ENCODE data around the gene DHX8. TPM values are rescaled to one million over a fixed set of nuclear protein-coding genes. Genes with fewer than 3 reads are reported as not detected.
"Not testable (repeated sequence)": the region's sequence is repeated elsewhere in the genome, so short reads cannot be mapped to it uniquely, and the experiment has no call there.

Gene DHX8
- total RNA-seq, 5 donors from 2014 or later (not counting 1 experiment from before 2014, with no cell fraction given) = 68.9 to 103 (median 76.1) TPM

DNA sequence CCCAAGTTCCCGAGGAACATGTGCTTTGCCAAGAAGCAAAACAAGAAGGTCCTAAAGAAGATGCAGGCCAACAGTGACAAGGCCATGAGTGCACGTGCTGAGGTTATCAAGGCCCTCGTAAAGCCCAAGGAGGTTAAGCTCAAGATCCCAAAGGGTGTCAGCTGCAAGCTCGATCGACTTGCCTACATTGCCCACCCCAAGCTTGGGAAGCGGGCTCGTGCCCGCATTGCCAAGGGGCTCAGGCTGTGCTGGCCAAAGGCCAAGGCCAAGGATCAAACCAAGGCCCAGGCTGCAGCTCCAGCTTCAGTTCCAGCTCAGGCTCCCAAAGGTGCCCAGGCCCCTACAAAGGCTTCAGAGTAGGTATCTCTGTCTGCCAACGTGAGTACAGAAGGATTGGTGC lies 7.5 kb upstream of the DHX8 start:
- ATAC-seq (replicated peaks in 1 of 4); H3K27me3 ChIP-seq (replicated peaks in 1 of 2; ENCODE audit: control insufficient read depth in 2 of 2, extremely low read depth in 1 of 2, insufficient read depth in 2 of 2, low read length in 1 of 2); DNase-seq; H3K9me3 Mint-ChIP-seq; H3K36me3 Mint-ChIP-seq; H3K4me3 Mint-ChIP-seq; H3K9me3 ChIP-seq; POLR2A ChIA-PET; H3K4me3 ChIP-seq (ENCODE audit: control insufficient read depth in 1 of 2, extremely low read depth in 1 of 2, low read length in 1 of 2); H3K27ac ChIP-seq (ENCODE audit: low read length); H3K27ac Mint-ChIP-seq; H3K4me1 Mint-ChIP-seq; H3K36me3 ChIP-seq (ENCODE audit: control insufficient read depth in 2 of 2, extremely low read depth in 1 of 2, insufficient read depth in 1 of 2, low read length in 1 of 2); CTCF ChIA-PET; H3K4me1 ChIP-seq (ENCODE audit: control insufficient read depth in 1 of 2, extremely low read depth in 1 of 2, insufficient read depth in 2 of 2, low read length in 2 of 2); H3K27me3 Mint-ChIP-seq: not testable (repeated sequence)
- WGBS (ENCODE audit: insufficient coverage) = 84% methylated on average over 8 of the region's 9 CpGs

DNA sequence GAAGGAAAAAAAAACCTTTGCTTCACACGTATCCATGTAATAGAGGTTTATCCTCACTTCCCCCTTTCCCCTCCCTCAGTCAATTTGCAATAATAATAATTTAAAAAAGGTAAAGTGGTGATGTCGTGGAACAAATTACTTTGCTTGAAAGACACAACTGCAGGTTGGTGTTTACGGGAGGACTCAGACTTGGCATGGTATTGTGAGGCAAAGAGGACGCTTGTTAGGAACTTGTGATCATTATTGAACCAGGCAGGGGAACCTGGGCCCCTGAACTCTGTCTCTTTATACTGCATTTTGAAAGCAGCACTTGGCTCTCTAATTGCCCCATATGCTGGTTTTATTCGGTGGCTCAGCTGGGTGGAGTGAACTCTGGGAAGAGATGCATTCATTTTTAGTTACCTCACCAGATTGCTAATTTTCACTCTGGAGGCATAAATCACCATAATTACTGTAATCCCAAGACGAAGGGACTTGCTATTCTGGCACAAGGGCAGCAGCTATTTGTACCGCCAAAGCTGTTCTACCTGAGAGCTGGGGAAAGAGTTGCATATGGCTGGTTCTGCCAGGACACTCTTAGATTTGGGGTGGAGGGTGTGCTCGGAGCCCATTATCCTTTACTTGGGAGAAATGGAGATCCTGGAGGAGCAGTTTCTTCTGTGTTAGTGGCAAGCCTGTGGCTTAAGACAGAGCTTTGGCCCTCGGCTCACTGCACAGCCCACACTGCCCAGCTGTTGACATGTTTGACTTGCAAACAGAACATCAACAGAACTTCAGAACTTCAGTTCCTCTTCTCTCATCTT lies 5.7 kb upstream of the DHX8 start:
- Mint-ChIP-seq H3K9me3 (no peaks in the 10 kb centered on the region), H3K4me1 (no peaks in the 10 kb centered on the region), H3K36me3 (no peaks in the 10 kb centered on the region), H3K27ac (no peak overlapping the region), H3K27me3 (peaks cover 0 to 8% of the 10 kb centered on the region in 2 donors), H3K4me3 (no peak overlapping the region)
- ChIA-PET POLR2A (no interaction called here), CTCF (no interaction called here)
- DNase-seq (no peak), ATAC-seq (replicated peaks in 1 of 4) (no peak)
- no peak overlapping the region for H3K27ac ChIP-seq (ENCODE audit: low read length)
- H3K4me1 ChIP-seq (ENCODE audit: control insufficient read depth in 1 of 2, extremely low read depth in 1 of 2, insufficient read depth in 2 of 2, low read length in 2 of 2) = peaks cover 0 to 3% of the 10 kb centered on the region in 2 experiments
- no peak overlapping the region for H3K4me3 ChIP-seq (ENCODE audit: control insufficient read depth in 1 of 2, extremely low read depth in 1 of 2, low read length in 1 of 2)
- no peaks in the 10 kb centered on the region for H3K36me3 ChIP-seq (ENCODE audit: control insufficient read depth in 2 of 2, extremely low read depth in 1 of 2, insufficient read depth in 1 of 2, low read length in 1 of 2)
- H3K27me3 ChIP-seq (replicated peaks in 1 of 2; ENCODE audit: control insufficient read depth in 2 of 2, extremely low read depth in 1 of 2, insufficient read depth in 2 of 2, low read length in 1 of 2) = peaks cover 0 to 7% of the 10 kb centered on the region in 2 experiments
- no peaks in the 10 kb centered on the region for H3K9me3 ChIP-seq
- WGBS (ENCODE audit: insufficient coverage) = 59% methylated on average over 5 of the region's 9 CpGs

DNA sequence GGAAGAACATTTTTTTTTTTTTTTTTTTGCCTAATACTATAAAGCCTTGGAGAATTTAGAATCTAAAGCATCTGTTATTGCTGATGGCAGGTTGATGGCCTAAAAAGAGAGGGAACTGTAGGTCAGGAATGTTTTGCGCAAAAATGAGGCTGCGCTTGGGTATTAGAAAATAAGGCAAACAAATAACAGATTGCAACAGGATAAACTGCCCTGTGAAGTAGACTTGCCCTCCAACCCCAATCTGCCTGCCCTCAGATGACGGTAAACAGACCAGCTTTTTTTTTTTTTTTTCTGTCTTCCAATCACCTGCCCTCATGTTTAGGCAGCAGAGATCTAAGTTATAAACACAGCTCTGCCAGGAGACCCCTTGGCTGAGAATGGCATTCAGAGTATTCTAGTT lies 3.8 kb upstream of the DHX8 start:
- CTCF ChIA-PET = interaction anchor here in 1 of 2 donors (1.1 kb wide), 1 partner anchor 85 kb away, joined by 4 read pairs; no protein-coding TSS in a partner anchor

DNA sequence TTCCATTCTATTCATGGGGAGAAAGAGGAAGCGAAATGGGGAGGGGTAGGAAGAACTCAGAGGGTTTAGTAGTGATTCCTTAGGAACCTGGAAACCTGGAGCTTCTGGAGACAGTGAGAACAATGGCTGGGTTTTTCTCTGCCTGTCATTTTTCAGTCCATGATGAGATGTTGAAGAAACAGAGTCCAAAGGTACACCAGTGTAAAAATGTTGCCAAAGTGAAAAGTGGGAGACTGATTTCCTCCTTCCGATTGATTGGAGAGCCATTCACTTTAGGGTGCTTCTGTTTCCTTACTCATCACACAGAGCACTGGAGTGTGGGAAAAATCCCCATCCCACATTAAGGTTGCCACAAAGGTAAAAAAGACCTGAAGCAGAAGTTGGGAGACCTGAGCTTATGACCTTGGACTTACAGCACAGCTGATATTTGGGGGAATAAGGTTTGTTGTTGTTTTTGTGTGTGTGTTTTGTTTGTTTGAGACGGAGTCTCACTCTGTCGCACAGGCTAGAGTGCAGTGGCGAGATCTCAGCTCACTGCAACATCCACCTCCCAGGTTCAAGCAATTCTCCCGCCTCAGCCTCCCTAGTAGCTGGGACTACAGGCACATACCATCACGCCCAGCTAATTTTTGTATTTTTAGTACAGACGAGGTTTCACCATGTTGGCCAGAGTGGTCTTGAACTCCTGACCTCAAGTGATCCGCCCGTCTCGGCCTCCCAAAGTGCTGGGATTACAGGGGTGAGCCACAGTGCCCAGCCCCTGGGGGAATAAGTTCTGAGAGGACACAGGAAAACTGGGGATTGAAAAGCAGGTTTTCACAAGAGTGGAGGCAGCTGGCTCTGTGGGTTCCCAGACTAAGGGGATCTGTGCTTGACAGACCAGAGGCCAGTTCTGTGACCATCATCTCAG lies 1.4 kb upstream of the DHX8 start:
- H3K9me3 ChIP-seq = no peaks in the 10 kb centered on the region
- Mint-ChIP-seq H3K9me3 (no peaks in the 10 kb centered on the region), H3K4me3 (no peak overlapping the region), H3K27me3 (no peaks in the 10 kb centered on the region), H3K4me1 (peaks cover 25 to 37% (median 32%) of the 10 kb centered on the region in 3 donors), H3K27ac (peak overlapping the region in 1 of 2 donors; percentile 6), H3K36me3 (peaks cover 3% of the 10 kb centered on the region)
- H3K4me3 ChIP-seq (ENCODE audit: control insufficient read depth in 1 of 2, extremely low read depth in 1 of 2, low read length in 1 of 2) = no peak overlapping the region
- H3K4me1 ChIP-seq (ENCODE audit: control insufficient read depth in 1 of 2, extremely low read depth in 1 of 2, insufficient read depth in 2 of 2, low read length in 2 of 2) = peaks cover 15 to 22% of the 10 kb centered on the region in 2 experiments
- H3K27me3 ChIP-seq (replicated peaks in 1 of 2; ENCODE audit: control insufficient read depth in 2 of 2, extremely low read depth in 1 of 2, insufficient read depth in 2 of 2, low read length in 1 of 2) = peaks cover 0 to 3% of the 10 kb centered on the region in 2 experiments
- ChIA-PET CTCF (interaction anchor here (0.6 to 3.5 kb wide), 5 partner anchors 84 to 533 kb away, joined by 3 to 48 read pairs (median 4); partner anchors contain the start of gene ARL4D (in 1 of the 2)), POLR2A (interaction anchor here in 1 of 2 donors (2.5 kb wide), 1 partner anchor 122 kb away, joined by 34 read pairs; no protein-coding TSS in a partner anchor)
- DNase-seq = no peak
- 95% methylated on average over 9 of the region's 11 CpGs for WGBS (ENCODE audit: insufficient coverage)
- H3K27ac ChIP-seq (ENCODE audit: low read length) = no peak overlapping the region
- ATAC-seq (replicated peaks in 1 of 4) = no peak
- no peaks in the 10 kb centered on the region for H3K36me3 ChIP-seq (ENCODE audit: control insufficient read depth in 2 of 2, extremely low read depth in 1 of 2, insufficient read depth in 1 of 2, low read length in 1 of 2)

More for the DNA sequence above, 3.8 kb upstream of the DHX8 start:
- no peaks in the 10 kb centered on the region for H3K9me3 Mint-ChIP-seq
- WGBS (ENCODE audit: insufficient coverage) = 89% methylated on average over 2 of the region's 3 CpGs
- Histone ChIP-seq H3K36me3 (ENCODE audit: control insufficient read depth in 2 of 2, extremely low read depth in 1 of 2, insufficient read depth in 1 of 2, low read length in 1 of 2) (no peaks in the 10 kb centered on the region), H3K27ac (ENCODE audit: low read length) (no peak overlapping the region), H3K4me3 (ENCODE audit: control insufficient read depth in 1 of 2, extremely low read depth in 1 of 2, low read length in 1 of 2) (no peak overlapping the region), H3K4me1 (ENCODE audit: control insufficient read depth in 1 of 2, extremely low read depth in 1 of 2, insufficient read depth in 2 of 2, low read length in 2 of 2) (peaks cover 8 to 14% of the 10 kb centered on the region in 2 experiments), H3K9me3 (no peaks in the 10 kb centered on the region), H3K27me3 (replicated peaks in 1 of 2; ENCODE audit: control insufficient read depth in 2 of 2, extremely low read depth in 1 of 2, insufficient read depth in 2 of 2, low read length in 1 of 2) (peaks cover 0 to 3% of the 10 kb centered on the region in 2 experiments)
- H3K4me3 Mint-ChIP-seq = no peak overlapping the region
- peaks cover 3% of the 10 kb centered on the region for H3K36me3 Mint-ChIP-seq
- ATAC-seq (replicated peaks in 1 of 4) (no peak), DNase-seq (no peak)
- H3K27me3 Mint-ChIP-seq = no peaks in the 10 kb centered on the region
- POLR2A ChIA-PET = interaction anchor here (0.5 to 0.7 kb wide), 3 partner anchors 9 to 119 kb away, joined by 4 to 6 read pairs (median 6); no protein-coding TSS in a partner anchor
- H3K4me1 Mint-ChIP-seq = peaks cover 13 to 17% (median 14%) of the 10 kb centered on the region in 3 donors
- no peak overlapping the region for H3K27ac Mint-ChIP-seq

DNA sequence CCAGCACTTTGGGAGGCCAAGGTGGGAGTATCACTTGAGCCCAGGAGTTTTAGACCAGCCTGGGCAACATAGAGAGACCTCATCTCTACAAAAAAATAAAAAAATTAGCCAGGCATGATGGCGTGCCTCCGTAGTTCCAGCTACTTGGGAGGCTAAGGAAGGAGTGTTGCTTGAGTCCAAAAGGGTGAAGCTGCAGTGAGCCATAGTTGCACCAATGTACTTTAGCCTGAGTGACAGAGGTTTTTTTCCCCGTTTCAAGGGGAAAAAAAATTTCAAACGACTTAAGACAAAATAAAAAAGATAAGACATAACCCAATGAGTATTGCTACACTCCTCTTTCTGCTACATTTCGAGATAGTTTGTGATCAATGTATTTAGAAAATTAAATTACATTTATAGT lies 6.8 kb downstream of the DHX8 start:
- no peaks in the 10 kb centered on the region for H3K9me3 Mint-ChIP-seq
- H3K4me3 Mint-ChIP-seq = no peak overlapping the region
- Histone ChIP-seq H3K4me3 (ENCODE audit: control insufficient read depth in 1 of 2, extremely low read depth in 1 of 2, low read length in 1 of 2) (no peak overlapping the region), H3K36me3 (ENCODE audit: control insufficient read depth in 2 of 2, extremely low read depth in 1 of 2, insufficient read depth in 1 of 2, low read length in 1 of 2) (peaks cover 4 to 59% of the 10 kb centered on the region in 2 donors), H3K9me3 (no peaks in the 10 kb centered on the region), H3K27me3 (replicated peaks in 1 of 2; ENCODE audit: control insufficient read depth in 2 of 2, extremely low read depth in 1 of 2, insufficient read depth in 2 of 2, low read length in 1 of 2) (no peaks in the 10 kb centered on the region), H3K27ac (ENCODE audit: low read length) (no peak overlapping the region), H3K4me1 (ENCODE audit: control insufficient read depth in 1 of 2, extremely low read depth in 1 of 2, insufficient read depth in 2 of 2, low read length in 2 of 2) (peaks cover under 1 to 7% of the 10 kb centered on the region in 2 experiments)
- ChIA-PET CTCF (no interaction called here), POLR2A (no interaction called here)
- no peaks in the 10 kb centered on the region for H3K27me3 Mint-ChIP-seq
- H3K27ac Mint-ChIP-seq = no peak overlapping the region
- ATAC-seq (replicated peaks in 1 of 4) (no peak), DNase-seq (no peak)
- peaks cover 14 to 19% (median 19%) of the 10 kb centered on the region in 3 donors for H3K4me1 Mint-ChIP-seq
- peaks cover 48% of the 10 kb centered on the region for H3K36me3 Mint-ChIP-seq
- 100% methylated on average over 2 of the region's 5 CpGs for WGBS (ENCODE audit: insufficient coverage)

DNA sequence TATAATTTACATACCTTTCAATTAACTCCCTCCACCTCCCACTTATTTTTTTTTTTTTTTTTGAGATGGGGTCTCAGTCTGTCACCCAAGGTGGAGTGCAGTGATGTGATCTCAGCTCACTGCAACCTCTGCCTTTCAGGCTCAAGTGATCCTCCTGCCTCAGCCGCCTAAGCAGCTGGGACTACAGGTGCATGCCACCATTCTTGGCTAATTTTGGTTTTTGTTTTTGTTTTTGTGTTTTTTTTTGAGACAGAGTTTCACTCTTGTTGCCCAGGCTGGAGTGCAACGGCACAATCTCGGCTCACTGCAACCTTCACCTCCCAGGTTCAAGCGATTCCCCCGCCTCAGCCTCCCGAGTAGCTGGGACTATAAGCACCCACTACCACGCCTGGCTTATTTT lies 25.7 kb downstream of the DHX8 start:
- ATAC-seq (replicated peaks in 1 of 4); H3K4me1 ChIP-seq (ENCODE audit: control insufficient read depth in 1 of 2, extremely low read depth in 1 of 2, insufficient read depth in 2 of 2, low read length in 2 of 2); H3K4me3 ChIP-seq (ENCODE audit: control insufficient read depth in 1 of 2, extremely low read depth in 1 of 2, low read length in 1 of 2); DNase-seq; POLR2A ChIA-PET; H3K27ac Mint-ChIP-seq; H3K9me3 Mint-ChIP-seq; H3K4me1 Mint-ChIP-seq; H3K27me3 ChIP-seq (replicated peaks in 1 of 2; ENCODE audit: control insufficient read depth in 2 of 2, extremely low read depth in 1 of 2, insufficient read depth in 2 of 2, low read length in 1 of 2); H3K4me3 Mint-ChIP-seq; H3K9me3 ChIP-seq; H3K27ac ChIP-seq (ENCODE audit: low read length); H3K27me3 Mint-ChIP-seq: not testable (repeated sequence)
- WGBS (ENCODE audit: insufficient coverage) = no CpG with 5 or more reads among the region's 7 CpGs
- H3K36me3 Mint-ChIP-seq = peaks cover 50% of the 10 kb centered on the region
- H3K36me3 ChIP-seq (ENCODE audit: control insufficient read depth in 2 of 2, extremely low read depth in 1 of 2, insufficient read depth in 1 of 2, low read length in 1 of 2) = peaks cover 9 to 72% of the 10 kb centered on the region in 2 donors
- CTCF ChIA-PET = interaction anchor here in 1 of 2 donors (0.7 kb wide), 1 partner anchor 1560 kb away, joined by 3 read pairs; no protein-coding TSS in a partner anchor

All from T-cell (primary cell).